ENCODE measurements around the gene CCDC82.

CCDC82 gene

DNA sequence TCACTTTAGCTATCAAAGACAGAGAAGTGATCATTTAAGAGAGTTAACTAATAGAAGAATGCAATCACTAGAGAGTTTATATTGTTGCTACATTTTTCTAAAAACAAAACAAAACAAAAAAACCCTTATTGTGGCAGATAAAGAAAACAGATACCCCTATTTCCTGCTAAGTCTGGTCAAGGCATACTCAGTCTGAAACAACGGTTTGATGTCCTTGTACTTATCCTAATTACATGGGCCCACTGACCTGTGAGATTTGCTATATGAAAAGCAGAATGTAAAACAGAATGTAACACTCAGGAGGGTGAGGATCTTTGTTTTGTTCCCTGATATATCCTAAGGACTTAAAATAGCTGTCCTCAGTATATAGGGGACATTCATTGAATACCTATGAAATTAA, 71.3 kb downstream of the CCDC82 start:
- in situ Hi-C loops (cut with MboI; ENCODE audit: low sequenced_read_pairs, unreplicated experiment): no loop called here
- no peak for DNase-seq (ENCODE audit: low spot score)
- TF ChIP-seq, protein P1, sequence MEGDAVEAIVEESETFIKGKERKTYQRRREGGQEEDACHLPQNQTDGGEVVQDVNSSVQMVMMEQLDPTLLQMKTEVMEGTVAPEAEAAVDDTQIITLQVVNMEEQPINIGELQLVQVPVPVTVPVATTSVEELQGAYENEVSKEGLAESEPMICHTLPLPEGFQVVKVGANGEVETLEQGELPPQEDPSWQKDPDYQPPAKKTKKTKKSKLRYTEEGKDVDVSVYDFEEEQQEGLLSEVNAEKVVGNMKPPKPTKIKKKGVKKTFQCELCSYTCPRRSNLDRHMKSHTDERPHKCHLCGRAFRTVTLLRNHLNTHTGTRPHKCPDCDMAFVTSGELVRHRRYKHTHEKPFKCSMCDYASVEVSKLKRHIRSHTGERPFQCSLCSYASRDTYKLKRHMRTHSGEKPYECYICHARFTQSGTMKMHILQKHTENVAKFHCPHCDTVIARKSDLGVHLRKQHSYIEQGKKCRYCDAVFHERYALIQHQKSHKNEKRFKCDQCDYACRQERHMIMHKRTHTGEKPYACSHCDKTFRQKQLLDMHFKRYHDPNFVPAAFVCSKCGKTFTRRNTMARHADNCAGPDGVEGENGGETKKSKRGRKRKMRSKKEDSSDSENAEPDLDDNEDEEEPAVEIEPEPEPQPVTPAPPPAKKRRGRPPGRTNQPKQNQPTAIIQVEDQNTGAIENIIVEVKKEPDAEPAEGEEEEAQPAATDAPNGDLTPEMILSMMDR (IDR thresholded peaks at IDR 0.05; ENCODE audit: borderline replicate concordance, control extremely low read depth, extremely low read depth, insufficient read depth, missing control alignments): no peak

DNA sequence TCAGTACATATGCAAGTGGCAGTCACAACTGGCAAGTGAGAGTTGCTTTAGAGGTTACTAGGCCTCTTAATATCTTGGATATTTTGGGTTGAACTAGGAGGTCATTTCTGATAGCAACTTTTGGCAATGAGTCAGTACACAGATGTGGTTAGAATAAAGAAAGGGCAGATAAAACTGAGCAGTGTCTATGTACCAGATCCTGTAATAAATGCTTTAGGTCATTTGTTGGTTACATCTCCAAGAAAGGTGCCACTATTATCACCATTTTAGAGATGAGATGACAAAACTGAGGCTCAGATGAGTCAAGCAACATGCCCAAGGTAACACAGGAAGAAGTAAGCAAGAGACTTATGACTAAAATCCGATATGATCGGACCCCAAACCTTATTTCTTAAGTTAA, 71.7 kb downstream of the CCDC82 start:
- in situ Hi-C loops (cut with MboI; ENCODE audit: low sequenced_read_pairs, unreplicated experiment): no loop called here
- TF ChIP-seq, protein P1 (IDR thresholded peaks at IDR 0.05; ENCODE audit: borderline replicate concordance, control extremely low read depth, extremely low read depth, insufficient read depth, missing control alignments): no peak
- no peak for DNase-seq (ENCODE audit: low spot score)

DNA sequence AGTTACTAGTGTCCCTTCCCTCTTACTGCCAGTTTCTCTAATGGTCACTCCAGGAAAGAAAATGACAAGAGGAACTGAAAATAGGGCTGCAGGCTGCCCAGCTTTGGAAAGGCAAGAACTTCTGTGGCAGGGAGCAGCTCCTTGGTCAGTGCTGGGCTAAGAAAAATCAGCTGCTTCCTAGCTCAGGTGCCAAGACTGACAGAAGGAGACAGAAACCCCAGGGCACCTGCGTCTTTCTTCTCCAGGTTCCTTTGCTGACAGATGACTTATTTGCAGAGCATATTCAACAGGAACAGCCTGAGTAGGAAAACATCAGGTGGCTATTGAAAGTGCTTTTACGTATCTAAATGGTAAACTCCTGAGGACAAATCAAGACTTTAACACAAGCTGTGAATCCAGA, 72.1 kb downstream of the CCDC82 start:
- no peak for DNase-seq (ENCODE audit: low spot score)
- TF ChIP-seq, protein P1 (IDR thresholded peaks at IDR 0.05; ENCODE audit: borderline replicate concordance, control extremely low read depth, extremely low read depth, insufficient read depth, missing control alignments): no peak
- in situ Hi-C loops (cut with MboI; ENCODE audit: low sequenced_read_pairs, unreplicated experiment): no loop called here

DNA sequence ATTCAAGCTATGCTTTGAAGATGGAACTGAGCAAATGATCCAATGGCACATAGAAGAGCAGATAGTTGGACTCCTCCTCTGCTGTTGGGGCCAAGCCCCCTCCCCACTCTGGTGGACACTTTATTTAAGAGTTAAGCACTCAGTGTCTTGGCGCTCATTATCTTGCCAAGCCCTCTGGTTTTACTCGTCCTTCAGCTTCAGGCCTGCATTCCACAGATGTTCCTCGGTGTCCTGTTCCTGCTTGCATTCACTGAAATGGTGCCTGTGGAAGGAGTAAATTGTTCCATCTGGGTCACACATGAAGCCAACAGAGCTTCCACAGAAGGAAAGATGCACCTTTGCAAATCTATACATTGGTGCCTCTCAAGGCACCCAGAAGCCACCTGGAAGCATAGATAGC, 72.8 kb downstream of the CCDC82 start:
- in situ Hi-C loops (cut with MboI; ENCODE audit: low sequenced_read_pairs, unreplicated experiment): no loop called here
- TF ChIP-seq, protein P1 (IDR thresholded peaks at IDR 0.05; ENCODE audit: borderline replicate concordance, control extremely low read depth, extremely low read depth, insufficient read depth, missing control alignments): no peak
- DNase-seq (ENCODE audit: low spot score): no peak

DNA sequence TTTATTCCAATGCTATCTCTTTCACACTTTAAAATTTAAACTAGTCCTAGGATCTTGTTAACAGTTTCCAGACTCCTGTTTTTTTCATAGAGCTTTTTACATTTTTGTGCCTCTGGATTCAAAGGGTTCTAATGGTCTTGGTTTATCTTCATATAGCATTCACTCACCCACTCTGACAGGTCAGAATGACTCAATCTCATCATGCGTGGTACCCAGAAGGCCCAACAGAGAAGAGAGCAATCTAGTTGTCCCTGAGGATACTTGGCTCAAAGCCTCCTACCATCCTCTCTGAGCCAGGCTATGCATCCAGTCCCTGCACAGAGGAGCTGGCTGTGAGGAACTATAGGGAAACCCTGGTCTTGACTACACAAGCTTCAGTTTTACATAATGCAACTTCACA, 74.2 kb downstream of the CCDC82 start:
- in situ Hi-C loops (cut with MboI; ENCODE audit: low sequenced_read_pairs, unreplicated experiment): no loop called here
- TF ChIP-seq, protein P1 (IDR thresholded peaks at IDR 0.05; ENCODE audit: borderline replicate concordance, control extremely low read depth, extremely low read depth, insufficient read depth, missing control alignments): no peak
- DNase-seq (ENCODE audit: low spot score): no peak

DNA sequence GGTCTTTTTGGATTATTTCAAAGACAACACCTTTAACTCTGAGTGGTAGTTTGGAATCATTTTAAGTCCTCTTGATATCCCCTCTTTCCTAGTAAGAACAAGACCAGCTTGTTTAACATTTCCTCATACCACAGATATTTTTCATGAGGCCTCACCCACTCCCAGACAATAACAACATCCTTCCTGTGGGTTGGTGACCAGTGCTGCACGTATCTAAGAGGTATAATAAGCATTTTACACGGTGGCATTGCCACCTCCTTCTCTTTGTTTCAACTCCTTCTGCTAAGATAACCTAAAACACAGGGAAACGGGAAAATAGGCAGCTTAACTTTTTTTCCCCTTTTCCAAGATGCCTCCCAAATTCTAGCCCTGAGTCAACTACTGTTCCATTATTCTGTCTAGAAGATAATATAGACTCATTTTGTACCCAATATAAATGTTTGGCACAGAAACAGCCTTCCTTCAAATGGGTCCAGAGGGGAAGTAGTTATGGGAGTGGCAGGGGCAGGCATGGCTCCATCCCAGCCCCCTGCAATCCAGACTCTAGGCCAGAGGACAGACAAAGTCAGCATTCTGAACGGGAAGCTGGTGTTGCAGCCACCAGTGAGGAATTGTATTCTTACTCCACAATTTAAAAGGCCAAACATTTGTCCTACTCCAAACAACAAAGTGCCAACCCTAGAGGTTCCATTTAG, 75.2 kb downstream of the CCDC82 start:
- in situ Hi-C loops (cut with MboI; ENCODE audit: low sequenced_read_pairs, unreplicated experiment): no loop called here
- TF ChIP-seq, protein P1 (IDR thresholded peaks at IDR 0.05; ENCODE audit: borderline replicate concordance, control extremely low read depth, extremely low read depth, insufficient read depth, missing control alignments): no peak
- no peak for DNase-seq (ENCODE audit: low spot score)

Measured in GM13976 (cell line).